NK-92 treated with Interleukin-12 subunit alpha and Interleukin-12 subunit beta, amount 100 ng/mL, for 24 hours (cell line): ENCODE data around the gene IMPDH1.

Experiments used
- DNase-seq: peaks from one replicate; lab custom pipeline; 2025; lab: John Stamatoyannopoulos, UW

IMPDH1 gene

DNA sequence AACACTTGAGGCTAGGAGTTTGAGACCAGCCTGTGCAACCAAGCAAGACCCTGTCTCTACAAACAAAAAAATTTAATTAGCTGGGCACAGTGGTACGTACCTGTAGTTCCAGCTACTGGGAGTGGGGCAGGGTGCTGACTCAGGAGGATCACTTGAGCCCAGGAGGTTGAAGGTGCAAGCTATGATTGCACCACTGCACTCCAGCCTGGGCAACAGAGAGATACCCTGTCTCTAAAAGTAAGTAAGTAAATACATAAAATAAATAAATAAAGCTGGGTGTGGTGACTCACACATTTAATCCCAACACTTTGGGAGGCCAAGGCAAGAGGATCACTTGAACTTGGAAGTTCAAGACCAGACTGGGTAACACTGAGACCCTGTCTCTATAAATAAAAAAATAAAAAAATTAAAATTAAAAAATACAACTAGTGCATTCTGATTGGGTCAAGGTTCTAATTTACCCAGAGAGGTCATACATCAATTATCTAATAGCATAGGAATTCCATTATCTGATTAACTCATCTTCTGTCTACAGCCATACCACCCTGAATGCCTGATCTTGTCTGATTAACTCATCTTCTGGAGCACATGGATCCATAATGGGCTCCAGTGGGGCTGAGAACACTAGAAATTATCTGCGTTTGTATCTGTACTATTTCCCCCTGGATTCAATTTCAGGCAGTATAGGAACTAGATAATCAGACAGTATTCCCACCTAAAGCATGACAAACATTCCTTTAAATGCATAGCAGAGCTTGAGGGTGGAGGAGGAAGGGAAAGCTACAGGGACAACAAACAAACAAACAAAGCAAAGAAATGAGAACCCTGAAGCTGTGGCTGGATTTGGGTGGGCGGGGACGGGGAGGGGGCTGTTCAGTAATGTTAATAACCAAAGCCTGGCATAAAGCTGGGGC is 24.9 kb upstream of the IMPDH1 start:
- DNase-seq: no peak

DNA sequence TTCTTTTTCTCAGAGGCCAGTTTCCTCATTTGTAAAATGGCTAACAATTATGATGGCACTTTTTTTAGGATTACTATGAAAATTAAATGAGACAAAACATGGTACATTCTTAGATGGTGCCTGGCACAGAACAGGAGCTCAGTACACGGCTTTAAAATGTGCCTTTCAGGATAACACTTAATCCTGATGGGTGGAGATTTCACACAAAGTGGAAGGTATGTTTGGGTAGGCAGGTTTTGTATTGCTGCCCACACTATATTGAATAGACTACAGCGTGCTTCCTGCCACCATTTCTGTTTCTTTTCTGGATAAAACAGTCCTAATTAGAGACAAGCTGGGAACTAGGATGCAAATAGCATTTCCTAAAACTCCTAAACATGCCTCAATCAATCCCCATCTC is 22.0 kb upstream of the IMPDH1 start:
- no peak for DNase-seq

DNA sequence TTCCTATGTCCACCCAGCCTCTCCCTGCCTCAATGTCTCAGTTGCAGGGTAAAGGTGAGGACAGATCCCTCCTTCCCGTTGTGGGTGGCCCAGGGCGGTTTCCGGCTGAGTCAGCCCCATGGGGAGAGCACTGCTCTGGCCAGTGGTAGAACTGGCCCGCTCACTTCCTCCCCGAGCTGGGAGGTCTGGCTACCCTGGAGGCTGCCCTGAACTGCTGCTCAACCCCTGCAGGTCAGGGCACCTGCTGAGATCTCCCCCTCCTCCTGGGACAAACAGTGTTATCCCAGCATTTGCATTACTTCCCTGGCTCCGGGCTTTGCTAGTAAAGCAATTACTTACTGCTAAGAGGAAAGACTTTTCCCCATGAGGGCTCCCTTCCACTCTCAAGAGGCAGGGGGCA is 21.4 kb upstream of the IMPDH1 start:
- no peak for DNase-seq

DNA sequence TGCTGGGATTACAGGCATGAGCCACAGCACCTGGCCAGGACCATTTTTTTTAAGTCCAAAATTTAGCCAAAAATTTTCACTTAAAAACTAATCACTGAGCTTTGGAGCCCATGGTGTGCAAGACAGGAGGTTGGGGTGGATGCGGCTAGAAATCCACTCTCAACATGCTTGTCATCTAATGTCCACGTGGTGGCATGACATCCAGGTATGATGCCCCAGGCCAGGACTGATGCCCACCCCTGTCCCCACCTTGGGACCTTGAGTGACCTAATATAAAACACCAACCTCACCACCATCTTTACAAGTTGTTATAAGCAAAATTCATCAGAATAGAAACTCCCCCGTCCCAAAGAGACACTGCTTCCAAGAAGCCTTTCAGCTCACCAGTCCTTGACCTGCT is 20.4 kb upstream of the IMPDH1 start:
- DNase-seq: no peak

DNA sequence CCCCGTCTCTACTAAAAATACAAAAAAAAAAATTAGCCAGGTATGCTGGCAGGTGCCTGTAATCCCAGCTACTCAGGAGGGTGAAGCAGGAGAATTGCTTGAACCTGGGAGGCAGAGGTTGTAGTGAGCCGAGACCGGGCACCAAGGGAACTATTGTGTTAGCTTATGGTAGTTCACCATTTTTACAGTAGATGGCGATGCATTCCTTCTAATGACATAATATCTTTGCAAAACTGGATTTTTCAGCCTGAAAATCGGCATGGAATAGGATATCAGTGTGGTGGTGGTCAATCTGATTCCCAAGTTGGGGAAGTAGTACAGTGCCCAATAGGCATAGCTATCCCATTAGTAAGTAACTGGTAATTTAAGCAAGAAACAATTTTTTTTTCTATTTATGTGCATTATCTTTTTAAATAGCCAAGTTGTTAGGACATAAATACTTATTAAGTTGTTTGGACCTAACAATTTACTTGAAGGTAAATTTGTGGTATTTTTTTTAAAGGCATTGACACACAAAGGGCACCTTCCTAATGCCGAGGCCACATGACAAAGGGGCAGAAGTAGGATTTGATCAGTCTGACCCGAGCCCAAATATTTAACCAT is 17.6 kb upstream of the IMPDH1 start:
- no peak for DNase-seq

DNA sequence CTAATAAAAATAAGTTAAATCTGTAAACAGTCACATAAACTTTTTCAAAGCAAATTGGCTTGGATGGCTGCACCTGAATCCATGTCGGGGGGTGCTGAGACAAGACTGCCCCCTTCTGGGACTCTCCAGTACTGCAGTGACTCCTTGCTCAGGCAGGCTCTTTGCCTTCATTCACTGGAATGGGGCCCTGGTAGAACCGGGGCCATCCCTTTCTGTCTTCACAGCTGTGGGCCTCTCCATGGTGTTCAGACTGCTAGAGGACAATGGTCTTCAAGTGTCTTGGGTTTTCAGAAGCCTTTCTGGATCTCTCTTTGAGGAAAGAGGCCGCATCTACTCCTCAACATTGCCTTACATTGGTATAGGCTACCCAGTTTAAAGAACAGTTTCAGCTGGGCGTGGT is 16.1 kb upstream of the IMPDH1 start:
- peak; percentile 57 for DNase-seq

DNA sequence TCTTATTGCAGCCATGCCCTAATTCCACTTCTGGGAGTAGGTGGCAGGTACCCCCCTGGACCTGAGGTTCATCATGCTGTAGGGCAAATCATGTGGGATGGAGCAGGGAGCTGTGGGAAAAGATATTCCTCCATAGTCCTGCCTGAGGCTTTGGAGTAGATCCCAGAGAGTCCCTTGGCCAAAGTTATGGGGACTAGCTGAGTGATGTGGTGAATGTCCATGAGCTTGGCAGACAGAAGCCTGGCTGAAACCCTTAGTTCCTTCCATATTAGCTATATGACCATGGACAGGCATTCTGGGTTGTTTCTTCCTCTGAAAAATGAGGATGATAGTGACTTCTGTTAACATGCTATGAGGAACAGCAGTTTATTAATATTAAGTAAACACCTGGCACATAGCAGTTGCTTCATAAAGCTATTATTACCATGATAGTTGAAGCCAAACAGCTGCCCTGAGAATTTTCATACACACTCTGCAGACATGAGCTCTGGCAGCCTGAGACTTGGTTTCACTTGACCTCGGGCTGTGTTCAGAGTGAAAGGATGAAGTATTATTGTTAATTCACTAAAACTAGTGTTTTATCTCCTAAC is 15.0 kb upstream of the IMPDH1 start:
- DNase-seq: no peak

DNA sequence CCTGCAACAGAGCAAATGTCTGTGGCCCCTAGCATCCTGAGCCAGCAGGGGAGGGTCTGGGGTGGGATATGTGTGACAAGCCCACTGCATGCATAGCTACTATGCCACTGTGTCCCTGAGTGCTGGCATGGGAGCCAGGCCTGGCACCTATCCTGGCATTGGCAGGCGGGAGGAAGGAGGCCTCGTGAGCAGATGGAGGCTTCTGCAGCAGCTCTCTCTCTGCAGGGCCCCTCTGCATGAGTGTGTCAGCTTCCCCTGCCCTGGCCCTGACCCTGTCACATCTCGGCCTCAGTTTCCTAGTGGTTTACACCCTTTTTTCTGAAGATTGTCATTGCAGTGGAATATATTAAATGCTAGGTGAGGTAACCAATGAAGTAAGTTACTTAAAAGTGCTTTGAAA is 13.1 kb upstream of the IMPDH1 start:
- DNase-seq: peak; percentile 77

DNA sequence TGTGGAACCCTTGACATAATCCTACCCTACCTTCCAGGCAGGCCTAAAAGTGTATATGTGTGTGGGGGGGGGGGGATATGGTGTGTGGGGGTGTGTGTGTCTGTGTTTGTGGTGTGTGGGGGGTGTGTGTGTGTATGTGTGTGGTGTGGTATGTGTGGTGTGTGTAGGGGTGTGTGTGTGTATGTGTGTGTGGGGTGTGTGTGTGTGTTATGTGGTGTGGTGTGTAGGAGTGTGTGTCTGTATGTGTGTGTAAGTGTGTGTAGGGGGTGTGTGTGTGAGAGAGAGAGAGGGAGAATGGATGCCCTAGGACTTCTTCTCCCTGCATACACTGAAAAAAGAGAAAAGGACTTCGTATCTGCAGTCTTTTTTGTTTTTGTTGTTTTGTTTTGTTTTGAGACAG is 12.3 kb upstream of the IMPDH1 start:
- no peak for DNase-seq

DNA sequence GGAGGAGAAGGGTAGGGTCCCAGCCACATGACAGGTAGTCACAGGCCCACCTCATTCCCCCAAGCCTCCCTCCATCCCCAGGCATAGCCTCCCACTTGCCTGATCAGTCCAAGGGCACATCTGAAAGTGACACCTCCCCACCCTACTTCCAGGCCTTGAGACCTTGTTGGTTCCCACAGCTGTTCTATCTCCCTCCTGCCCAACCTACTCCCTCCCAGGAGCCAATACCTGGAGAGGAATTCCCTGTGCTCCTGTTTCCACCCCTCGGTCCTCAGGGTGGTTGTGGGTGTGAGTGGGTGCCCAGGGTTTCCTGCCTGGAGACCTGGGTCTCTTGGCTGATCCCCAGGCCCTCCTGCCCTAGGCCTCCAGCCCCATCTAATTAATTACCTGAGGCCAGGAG is 11.6 kb upstream of the IMPDH1 start:
- no peak for DNase-seq

DNA sequence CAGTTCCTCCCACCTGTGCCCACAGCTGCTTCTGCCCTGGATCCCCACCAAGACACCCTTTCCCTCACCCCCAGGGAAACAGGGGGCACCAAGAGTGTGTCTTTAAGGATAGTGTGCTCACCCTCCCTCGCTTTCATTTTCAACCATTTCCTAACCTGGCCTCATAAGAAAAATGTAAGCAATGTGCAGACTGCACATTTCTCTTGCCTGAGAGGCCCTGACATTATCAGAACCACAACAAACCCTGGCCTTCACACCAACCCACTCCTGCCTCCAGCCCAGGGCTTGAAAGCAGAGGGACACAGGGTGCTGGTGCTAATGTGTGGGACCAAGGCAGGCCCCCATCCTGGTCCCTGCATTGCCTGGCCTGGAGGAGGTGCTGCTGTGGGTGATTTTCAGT is 11.0 kb upstream of the IMPDH1 start:
- DNase-seq: no peak

DNA sequence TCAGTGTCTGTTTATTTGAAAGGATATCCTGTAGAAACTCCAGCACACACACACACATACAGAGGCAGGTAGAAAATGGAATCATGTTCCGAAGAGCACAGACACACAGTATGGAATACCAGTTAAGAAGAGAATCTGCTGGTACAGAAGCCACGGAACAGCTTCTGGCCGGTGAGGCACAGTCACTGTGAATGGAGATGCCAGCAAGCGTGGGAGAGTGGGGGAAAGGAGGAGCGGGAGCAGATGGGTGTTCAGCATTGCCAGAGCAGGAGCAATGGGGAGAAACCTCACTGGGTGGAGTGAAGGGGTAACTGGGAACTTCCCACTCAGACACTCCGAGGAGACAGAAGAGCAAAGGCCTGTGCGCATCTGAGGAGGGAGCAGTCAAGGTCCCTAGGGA is 9.5 kb upstream of the IMPDH1 start:
- no peak for DNase-seq

DNA sequence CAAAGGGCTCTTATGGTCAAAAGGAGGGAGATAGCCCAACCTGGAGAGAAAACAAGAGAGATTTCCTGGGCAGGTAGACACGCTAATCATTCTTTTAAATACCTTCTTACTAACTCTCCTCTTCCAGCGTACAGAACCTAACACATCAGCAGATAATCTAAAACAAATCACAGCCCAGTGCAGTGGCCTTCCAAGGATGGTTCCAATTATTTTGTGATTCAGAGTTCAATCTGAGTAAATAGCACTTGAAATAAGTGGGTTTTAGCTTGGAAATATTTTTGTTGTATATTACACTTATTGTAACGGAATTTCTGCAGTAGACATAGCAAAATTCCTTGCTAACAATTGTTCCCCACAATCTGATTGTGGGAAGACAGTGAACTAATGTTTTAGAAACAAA is 7.3 kb upstream of the IMPDH1 start:
- no peak for DNase-seq

DNA sequence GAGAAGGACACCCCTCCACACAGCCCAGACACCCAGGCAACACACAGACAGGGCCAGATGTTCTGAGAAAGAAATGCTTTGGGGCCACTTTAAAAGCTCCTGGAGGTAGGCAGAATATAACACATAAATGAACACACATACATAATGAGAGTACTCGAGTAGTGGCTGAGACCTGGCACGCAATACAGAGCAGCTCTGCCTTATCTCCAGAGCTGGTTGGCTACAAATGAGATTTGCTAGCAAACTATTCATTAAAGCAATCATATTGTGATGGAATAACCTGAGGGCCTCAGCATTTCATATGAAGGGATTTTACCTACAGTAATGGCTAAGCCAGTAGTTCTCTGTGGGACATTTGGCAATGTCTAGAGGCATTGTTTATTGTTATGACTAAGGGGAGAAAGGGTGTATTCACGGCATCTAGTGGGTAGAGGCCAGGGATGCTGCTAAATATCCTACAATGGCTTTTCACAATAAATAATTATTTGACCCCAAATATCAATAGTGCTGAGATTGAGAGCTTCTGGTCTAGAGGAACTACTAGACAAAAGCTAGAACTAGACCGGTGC is 5.5 kb upstream of the IMPDH1 start:
- DNase-seq: no peak

DNA sequence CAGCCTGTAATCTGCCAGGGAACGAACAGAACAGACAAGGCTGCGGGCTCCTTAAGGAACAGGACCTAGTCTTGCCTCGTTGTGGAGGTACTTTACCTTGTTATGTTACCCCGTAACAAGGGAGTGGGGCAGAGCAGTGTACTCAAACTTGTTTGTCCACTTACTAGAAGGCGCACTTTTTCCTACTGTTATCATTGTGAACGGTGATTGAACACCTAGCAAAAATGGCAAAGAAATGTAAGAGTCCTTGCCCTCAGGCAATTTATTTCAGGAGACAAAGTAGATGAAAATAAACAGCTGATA is 620 bp upstream of the IMPDH1 start:
- no peak for DNase-seq

DNA sequence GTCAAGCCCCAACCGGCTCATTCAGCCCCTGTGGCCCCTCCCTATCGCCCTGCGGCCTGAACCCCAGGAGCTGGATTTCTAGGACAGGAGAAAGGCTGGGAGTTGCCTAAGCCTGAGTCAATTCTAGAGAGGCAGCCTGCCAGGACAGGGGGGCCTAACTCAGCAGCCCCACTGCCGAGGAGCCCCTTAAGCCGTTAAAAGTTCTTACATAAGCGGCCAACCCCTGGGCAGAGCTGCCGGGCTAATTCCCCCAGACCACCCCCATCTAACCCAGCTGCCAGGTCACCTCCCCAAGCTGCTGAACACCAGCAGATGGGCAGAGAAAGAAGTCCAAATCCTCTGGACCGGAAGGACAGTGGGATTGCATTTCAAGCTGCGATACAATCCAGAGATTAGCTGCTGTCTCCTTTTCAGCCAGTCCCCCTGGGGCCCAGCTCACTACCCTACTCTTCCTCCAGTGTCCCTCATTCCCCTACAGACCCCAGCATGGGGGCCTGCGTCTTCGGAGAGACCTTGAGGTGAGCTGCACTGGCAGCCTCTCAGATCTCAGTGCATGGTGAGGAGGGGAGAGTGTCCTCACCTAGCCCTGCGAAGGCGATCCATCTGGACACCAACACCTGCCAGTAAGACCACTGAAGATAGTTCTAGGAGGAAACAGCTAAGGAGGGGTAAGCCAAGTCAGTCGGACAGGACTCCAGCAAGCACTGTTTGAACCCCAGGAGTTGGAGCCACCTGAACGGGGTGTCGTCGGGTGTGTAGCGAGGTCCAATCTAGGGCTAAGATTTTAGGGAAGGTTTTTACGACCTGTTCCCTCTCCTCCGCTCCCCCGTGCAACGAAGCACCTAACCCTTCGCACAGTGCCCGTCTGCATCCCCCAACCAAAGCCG is 830 bp downstream of the IMPDH1 start:
- DNase-seq: no peak

DNA sequence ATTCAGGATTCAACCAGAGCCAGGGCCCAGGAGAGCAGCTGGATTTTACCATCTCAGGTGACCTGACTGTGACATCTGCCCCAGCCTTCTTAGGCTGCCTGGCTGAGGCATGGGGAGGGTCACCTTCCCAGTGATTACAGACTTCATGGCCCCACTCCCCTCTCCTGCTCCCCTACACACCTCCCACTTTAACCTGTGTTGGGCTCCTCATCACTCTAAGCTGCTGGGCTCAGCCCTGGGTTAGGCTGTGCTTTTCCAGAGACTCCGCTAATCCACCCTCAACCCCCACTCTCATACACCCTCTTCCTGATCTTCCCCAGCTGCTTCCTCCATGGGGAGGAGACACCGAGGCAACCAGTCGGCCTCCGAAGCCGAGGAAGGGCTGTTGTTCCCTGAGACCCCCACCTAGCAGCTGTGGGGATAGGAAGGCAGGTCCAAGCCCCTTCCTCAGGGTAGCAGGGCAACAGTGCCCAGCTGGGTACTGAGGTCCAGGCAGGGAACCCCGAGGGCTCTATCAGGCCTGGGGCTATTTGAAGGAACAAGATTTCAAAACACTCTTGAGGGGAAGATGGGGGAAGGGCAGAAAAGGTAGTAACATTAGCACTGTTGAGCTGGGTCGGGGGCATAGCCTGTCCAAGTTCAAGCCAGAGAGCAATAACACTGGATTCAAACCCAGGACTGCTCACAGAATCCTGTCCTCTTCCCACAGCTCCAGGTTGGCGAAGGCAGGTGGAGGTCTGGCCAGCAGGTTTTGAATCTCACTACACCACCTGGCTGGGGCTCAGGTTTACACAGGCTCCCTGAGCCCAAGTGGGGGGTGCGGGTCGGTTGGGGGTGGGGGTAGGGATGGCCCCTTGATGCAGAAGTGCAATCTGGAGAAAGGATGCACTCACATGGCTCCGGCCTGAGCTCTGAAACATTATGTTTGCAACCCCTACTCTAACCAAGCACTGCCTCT is 1.8 kb downstream of the IMPDH1 start:
- DNase-seq: no peak

DNA sequence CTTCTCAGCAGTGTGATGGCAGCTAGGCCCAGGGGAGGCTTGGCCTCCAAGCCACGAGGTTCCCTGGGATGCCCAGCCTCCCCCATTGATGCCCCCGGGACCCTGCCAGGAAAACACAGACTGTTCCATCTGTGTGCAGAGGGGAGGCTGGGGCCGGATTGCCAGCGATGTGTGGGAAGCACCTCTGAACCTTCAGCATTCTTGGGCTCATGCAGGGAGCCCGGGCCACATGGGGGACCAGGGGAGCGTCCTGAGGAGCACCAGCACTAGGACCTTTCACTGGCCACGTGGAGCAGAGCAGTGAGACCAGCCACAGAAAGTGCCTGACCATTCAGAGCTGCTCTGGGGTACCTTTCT is 2.6 kb downstream of the IMPDH1 start:
- no peak for DNase-seq

DNA sequence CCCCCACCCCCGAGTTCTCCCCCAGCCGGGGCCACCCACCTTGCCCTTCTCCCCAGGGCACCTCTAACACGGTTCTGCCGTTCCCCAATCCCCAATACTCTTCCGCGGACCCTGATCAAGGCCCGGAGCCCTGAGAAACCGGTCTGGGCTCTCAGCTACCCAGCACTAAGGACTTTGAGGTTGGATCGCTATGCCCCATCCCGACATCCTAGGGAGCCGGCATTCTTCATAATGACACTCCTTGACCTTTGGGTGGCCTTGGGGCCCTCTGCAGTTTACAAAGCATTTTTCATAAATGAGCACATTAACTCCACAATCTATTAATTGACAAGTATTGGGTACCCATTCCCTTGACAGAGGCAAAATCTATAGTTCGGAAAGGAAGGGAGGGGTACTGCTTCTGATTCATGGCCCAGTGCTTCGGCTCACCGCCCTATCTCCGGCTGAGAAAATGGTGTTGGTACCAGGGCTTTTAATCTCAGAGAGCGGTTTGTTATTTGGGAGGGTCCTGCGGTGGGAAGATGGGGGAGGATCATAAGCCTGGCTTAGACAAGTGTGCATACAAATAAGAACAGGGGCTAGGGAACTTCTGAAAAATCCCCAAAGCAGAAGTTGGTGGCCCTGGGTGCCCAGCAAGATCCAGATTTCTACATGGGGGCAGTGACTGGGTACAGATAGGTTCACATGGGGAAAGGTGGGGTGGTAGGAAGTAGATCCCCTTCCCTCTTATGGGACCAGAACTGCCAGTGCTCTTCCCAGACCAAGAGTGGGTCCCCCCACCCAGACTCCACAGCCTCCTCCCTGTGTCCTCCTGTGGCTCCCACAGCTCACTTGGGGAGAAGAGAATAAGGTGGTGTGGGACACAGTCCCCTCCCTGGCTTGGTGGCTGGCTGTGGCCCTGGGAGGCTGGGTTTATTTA is 3.2 kb downstream of the IMPDH1 start:
- no peak for DNase-seq
